ENCODE measurements around the gene FAM20A. TPM values are rescaled to one million over a fixed set of nuclear protein-coding genes. Genes with fewer than 3 reads are reported as not detected.

FAM20A gene
- polyA plus RNA-seq, 3 donors, result 0.91 to 1.6 TPM; not detected in 1

GRCh38 chr17:68587026-68587425 is 14.1 kb downstream of the FAM20A start:
- Mint-ChIP-seq H3K27ac (no peak overlapping the region), H3K27me3 (ENCODE audit: low read depth in 3 of 3) (peaks cover 9 to 20% (median 19%) of the 10 kb centered on the region in 3 donors), H3K4me1 (peaks cover 10% of the 10 kb centered on the region), H3K4me3 (no peak overlapping the region), H3K9me3 (peaks cover 0 to 10% (median 4%) of the 10 kb centered on the region in 7 donors), H3K36me3 (no peaks in the 10 kb centered on the region)
- H4K20me1 ChIP-seq (ENCODE audit: insufficient read depth, low read length), result no peaks in the 10 kb centered on the region
- no peak for DNase-seq
- H3K9me3 ChIP-seq (replicated peaks in 1 of 2; ENCODE audit: control insufficient read depth in 1 of 2, insufficient read depth in 1 of 2, low read length in 2 of 2), result peaks cover 0 to 4% of the 10 kb centered on the region in 2 donors
- intact Hi-C loops (cut with micrococcal nuclease), result no loop called here
- peaks cover 2 to 3% of the 10 kb centered on the region in 2 donors for H3K27me3 ChIP-seq (ENCODE audit: control insufficient read depth in 2 of 2, insufficient read depth in 2 of 2, low read length in 2 of 2)
- no peak overlapping the region for H3K4me2 ChIP-seq (replicated peaks; ENCODE audit: extremely low read depth, low read length, poor library complexity, severe bottlenecking)
- H3K36me3 ChIP-seq (replicated peaks in 1 of 2; ENCODE audit: control insufficient read depth in 1 of 2, insufficient read depth in 2 of 2, low read length in 2 of 2), result no peaks in the 10 kb centered on the region
- no peaks in the 10 kb centered on the region for H3K4me1 ChIP-seq (ENCODE audit: control insufficient read depth in 1 of 2, insufficient read depth in 2 of 2, low read length in 2 of 2)
- H3K79me2 ChIP-seq (ENCODE audit: insufficient read depth, low read length), result no peaks in the 10 kb centered on the region
- 95% methylated on average over 5 of the region's 5 CpGs for WGBS (ENCODE audit: insufficient coverage)
- H2AFZ ChIP-seq (ENCODE audit: insufficient read depth, low read depth, low read length, poor library complexity, severe bottlenecking), result no peak overlapping the region
- no peak overlapping the region for H3K4me3 ChIP-seq (replicated peaks in 1 of 3; ENCODE audit: low read depth in 2 of 3, low read length in 3 of 3)
- TF ChIP-seq CTCF (IDR thresholded peaks at IDR 0.05), result no peak
- H3K27ac ChIP-seq (ENCODE audit: low read depth in 1 of 2, low read length in 2 of 2), result no peak overlapping the region
- no peak overlapping the region for H3K9ac ChIP-seq (ENCODE audit: insufficient read depth, low read length, poor library complexity, severe bottlenecking)

GRCh38 chr17:68585643-68586042 is 15.5 kb downstream of the FAM20A start:
- no peaks in the 10 kb centered on the region for H3K36me3 Mint-ChIP-seq
- no peak for DNase-seq
- no peak for TF ChIP-seq CTCF (IDR thresholded peaks at IDR 0.05)
- Histone ChIP-seq H4K20me1 (ENCODE audit: insufficient read depth, low read length) (no peaks in the 10 kb centered on the region), H3K9me3 (replicated peaks in 1 of 2; ENCODE audit: control insufficient read depth in 1 of 2, insufficient read depth in 1 of 2, low read length in 2 of 2) (peaks cover 0 to 4% of the 10 kb centered on the region in 2 donors), H3K4me3 (replicated peaks in 1 of 3; ENCODE audit: low read depth in 2 of 3, low read length in 3 of 3) (no peak overlapping the region), H3K36me3 (replicated peaks in 1 of 2; ENCODE audit: control insufficient read depth in 1 of 2, insufficient read depth in 2 of 2, low read length in 2 of 2) (no peaks in the 10 kb centered on the region), H3K4me2 (replicated peaks; ENCODE audit: extremely low read depth, low read length, poor library complexity, severe bottlenecking) (no peak overlapping the region), H3K4me1 (ENCODE audit: control insufficient read depth in 1 of 2, insufficient read depth in 2 of 2, low read length in 2 of 2) (peaks cover 5% of the 10 kb centered on the region in 2 donors), H3K9ac (ENCODE audit: insufficient read depth, low read length, poor library complexity, severe bottlenecking) (no peak overlapping the region), H3K27me3 (ENCODE audit: control insufficient read depth in 2 of 2, insufficient read depth in 2 of 2, low read length in 2 of 2) (no peaks in the 10 kb centered on the region), H3K27ac (ENCODE audit: low read depth in 1 of 2, low read length in 2 of 2) (no peak overlapping the region), H3K79me2 (ENCODE audit: insufficient read depth, low read length) (no peaks in the 10 kb centered on the region), H2AFZ (ENCODE audit: insufficient read depth, low read depth, low read length, poor library complexity, severe bottlenecking) (no peak overlapping the region)
- H3K4me3 Mint-ChIP-seq, result no peak overlapping the region
- peaks cover 8 to 16% (median 11%) of the 10 kb centered on the region in 3 donors for H3K27me3 Mint-ChIP-seq (ENCODE audit: low read depth in 3 of 3)
- WGBS (ENCODE audit: insufficient coverage), result 100% methylated on average over 2 of the region's 4 CpGs
- intact Hi-C loops (cut with micrococcal nuclease), result no loop called here
- peaks cover 0 to 11% (median 4%) of the 10 kb centered on the region in 7 donors for H3K9me3 Mint-ChIP-seq
- peaks cover 12% of the 10 kb centered on the region for H3K4me1 Mint-ChIP-seq
- no peak overlapping the region for H3K27ac Mint-ChIP-seq

Data from CD14-positive monocyte (primary cell).